OCI-LY7 (cell line): ENCODE results near the gene COLEC12. TPM values are rescaled to one million over a fixed set of nuclear protein-coding genes. Genes with fewer than 3 reads are reported as not detected.

Experiments
- BruUV-seq: library from RNA; stranded (reverse); fragments of 400-500 nt; replicated peaks from 2 replicates; lab custom pipeline; 2021; lab: Mats Ljungman, UMichigan
- CTCF ChIA-PET: fragments of 300-600 bp; sonication (Branson Sonifier 250); formaldehyde crosslinking; loops from one replicate; lab custom pipeline; 2022; ENCODE audit warnings: antibody characterized with exemption; ENCODE audit not compliant: unreplicated experiment; lab: Charles Lee
- POLR2A ChIA-PET: fragments of 300-600 bp; sonication (Branson Sonifier 250); formaldehyde crosslinking; loops from one replicate; lab custom pipeline; 2022; ENCODE audit warnings: antibody characterized with exemption; lab: Charles Lee
- DNase-seq: peaks from one replicate; pipeline ENCODE4 v3.0.0-alpha.2; 2015; ENCODE audit warnings: low spot score
- H2AFZ ChIP-seq: fragments of 200-600 bp; sonication (generic), shearing (Covaris generic); 2 replicates; pipeline ENCODE4 v1.6.1; 2014; ENCODE audit warnings: mild to moderate bottlenecking, antibody characterized with exemption, low read length, moderate library complexity
- H3K27ac ChIP-seq: fragments of 200-600 bp; sonication (generic); 2 replicates; pipeline ENCODE4 v1.5.1; 2014; ENCODE audit warnings: mixed run types, low read depth, mild to moderate bottlenecking, moderate library complexity, low read length, inconsistent platforms; ENCODE audit not compliant: poor library complexity, severe bottlenecking
- H3K36me3 ChIP-seq: fragments of 200-600 bp; sonication (generic); 2 replicates; pipeline ENCODE4 v1.6.1; 2014; ENCODE audit warnings: mild to moderate bottlenecking, antibody characterized with exemption, low read length, moderate library complexity, mixed read lengths; ENCODE audit not compliant: insufficient read depth
- H3K4me1 ChIP-seq: fragments of 200-600 bp; sonication (generic); 2 replicates; pipeline ENCODE4 v1.5.1; 2014; ENCODE audit warnings: mild to moderate bottlenecking, low read length; ENCODE audit not compliant: insufficient read depth, poor library complexity, severe bottlenecking
- H3K4me2 ChIP-seq: fragments of 200-600 bp; sonication (generic); 2 replicates; pipeline ENCODE4 v1.6.1; 2014; ENCODE audit warnings: mild to moderate bottlenecking, low read length
- H3K4me3 ChIP-seq: fragments of 200-600 bp; sonication (generic); 2 replicates; pipeline ENCODE4 v1.5.1; 2014; ENCODE audit warnings: mild to moderate bottlenecking, low read depth, low read length; ENCODE audit not compliant: poor library complexity, severe bottlenecking
- H3K79me2 ChIP-seq: fragments of 200-600 bp; sonication (generic); 2 replicates; pipeline ENCODE4 v1.6.1; 2016; ENCODE audit warnings: low read depth, mild to moderate bottlenecking, low read length, moderate library complexity, mixed read lengths; ENCODE audit not compliant: insufficient read depth
- H3K9me2 ChIP-seq: fragments of 200-600 bp; sonication (generic); 2 replicates; pipeline ENCODE4 v1.6.1; 2016; ENCODE audit warnings: mild to moderate bottlenecking, low read length, mixed read lengths; ENCODE audit not compliant: insufficient read depth
- H3K9me3 ChIP-seq: fragments of 200-600 bp; sonication (generic); 2 replicates; pipeline ENCODE4 v1.6.1; 2014; ENCODE audit warnings: mild to moderate bottlenecking, mixed run types, low read length, mixed read lengths
- H4K20me1 ChIP-seq: fragments of 200-600 bp; sonication (generic); 2 replicates; pipeline ENCODE4 v1.6.1; 2014; ENCODE audit warnings: mild to moderate bottlenecking, antibody characterized with exemption, low read length, moderate library complexity, mixed read lengths; ENCODE audit not compliant: insufficient read depth
- EZH2phosphoT487 ChIP-seq: fragments of 200-600 bp; sonication (generic); IDR thresholded peaks from 2 replicates; pipeline ENCODE4 v1.6.1; 2018; ENCODE audit warnings: low read depth, borderline replicate concordance, mild to moderate bottlenecking, mixed run types, antibody characterized with exemption, low read length, moderate library complexity, mixed read lengths
- intact Hi-C: fragments of 100-400 bp; cut with micrococcal nuclease; formaldehyde crosslinking; loops from one replicate; pipeline ENCODE4 v1.10.0; 2022; ENCODE audit not compliant: unreplicated experiment
- total RNA-seq, 2 experiments: library from RNA; depleted of rRNA in 1 of 2; stranded (reverse); fragments of >200 nt in 1 of 2; shearing (Covaris generic) in 1 of 2; gene quantifications; 2 replicates each; pipeline ENCODE4 v1.2.3, GENCODE V29; 2014 to 2022
- TF ChIP-seq, protein P1 (sequence below): fragments of 200-600 bp; sonication (generic); conservative IDR thresholded peaks from 2 replicates; pipeline ENCODE4 v1.5.1; 2014; ENCODE audit warnings: mild to moderate bottlenecking, antibody characterized with exemption, low read length, moderate library complexity, mixed read lengths

COLEC12 gene
- total RNA-seq, 2 experiments from 2014 or later: not detected

DNA sequence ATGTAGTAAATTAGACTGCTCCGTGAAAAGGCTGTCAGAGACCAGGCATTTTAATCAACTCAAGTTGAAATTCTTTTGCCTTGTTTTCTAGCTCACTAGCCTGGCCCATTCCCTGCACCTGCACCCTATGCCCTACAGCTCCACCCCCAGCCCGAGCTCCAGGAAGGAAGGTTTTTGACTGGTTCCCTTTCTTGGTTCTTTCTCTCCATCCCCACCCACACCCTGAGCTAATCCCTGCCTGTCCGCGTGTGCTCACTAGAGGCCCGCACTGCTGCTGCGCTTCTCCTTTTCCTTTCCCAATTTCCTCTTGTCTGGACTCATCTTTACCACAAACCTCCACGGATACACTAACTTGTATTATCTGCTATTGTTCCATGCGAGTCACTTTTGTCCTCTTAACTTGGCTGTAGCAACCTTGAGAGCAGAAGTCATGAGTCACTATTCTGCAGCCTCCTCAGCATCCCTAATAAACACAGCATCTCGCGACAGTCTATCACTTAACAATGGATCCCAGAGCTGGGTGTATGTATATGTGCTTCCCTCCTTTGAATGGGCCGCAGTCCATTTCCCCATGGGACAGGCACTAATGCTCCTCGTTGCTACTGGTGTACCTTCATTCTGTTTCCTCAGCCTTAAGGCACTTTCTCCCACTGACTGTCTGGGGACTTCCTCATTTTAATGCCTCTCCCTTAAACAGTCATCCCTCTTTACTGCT is 36.5 kb downstream of the COLEC12 start:
- Histone ChIP-seq H2AFZ (no peak overlapping the region), H3K4me3 (no peak overlapping the region), H3K4me2 (no peak overlapping the region), H3K79me2 (no peaks in the 10 kb centered on the region), H3K4me1 (no peaks in the 10 kb centered on the region), H3K27ac (no peak overlapping the region), H3K36me3 (no peaks in the 10 kb centered on the region), H3K9me2 (no peaks in the 10 kb centered on the region), H4K20me1 (no peaks in the 10 kb centered on the region), H3K9me3 (no peaks in the 10 kb centered on the region)
- intact Hi-C loops: no loop called here
- CTCF ChIA-PET: no interaction called here
- BruUV-seq: no TSS peak
- POLR2A ChIA-PET: interaction anchor here (0.5 kb wide), 1 partner anchor 58 kb away, joined by 4 read pairs; no protein-coding TSS in a partner anchor
- no peak for DNase-seq
- TF ChIP-seq, protein P1, sequence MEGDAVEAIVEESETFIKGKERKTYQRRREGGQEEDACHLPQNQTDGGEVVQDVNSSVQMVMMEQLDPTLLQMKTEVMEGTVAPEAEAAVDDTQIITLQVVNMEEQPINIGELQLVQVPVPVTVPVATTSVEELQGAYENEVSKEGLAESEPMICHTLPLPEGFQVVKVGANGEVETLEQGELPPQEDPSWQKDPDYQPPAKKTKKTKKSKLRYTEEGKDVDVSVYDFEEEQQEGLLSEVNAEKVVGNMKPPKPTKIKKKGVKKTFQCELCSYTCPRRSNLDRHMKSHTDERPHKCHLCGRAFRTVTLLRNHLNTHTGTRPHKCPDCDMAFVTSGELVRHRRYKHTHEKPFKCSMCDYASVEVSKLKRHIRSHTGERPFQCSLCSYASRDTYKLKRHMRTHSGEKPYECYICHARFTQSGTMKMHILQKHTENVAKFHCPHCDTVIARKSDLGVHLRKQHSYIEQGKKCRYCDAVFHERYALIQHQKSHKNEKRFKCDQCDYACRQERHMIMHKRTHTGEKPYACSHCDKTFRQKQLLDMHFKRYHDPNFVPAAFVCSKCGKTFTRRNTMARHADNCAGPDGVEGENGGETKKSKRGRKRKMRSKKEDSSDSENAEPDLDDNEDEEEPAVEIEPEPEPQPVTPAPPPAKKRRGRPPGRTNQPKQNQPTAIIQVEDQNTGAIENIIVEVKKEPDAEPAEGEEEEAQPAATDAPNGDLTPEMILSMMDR: no peak
- TF ChIP-seq EZH2phosphoT487: no peak

DNA sequence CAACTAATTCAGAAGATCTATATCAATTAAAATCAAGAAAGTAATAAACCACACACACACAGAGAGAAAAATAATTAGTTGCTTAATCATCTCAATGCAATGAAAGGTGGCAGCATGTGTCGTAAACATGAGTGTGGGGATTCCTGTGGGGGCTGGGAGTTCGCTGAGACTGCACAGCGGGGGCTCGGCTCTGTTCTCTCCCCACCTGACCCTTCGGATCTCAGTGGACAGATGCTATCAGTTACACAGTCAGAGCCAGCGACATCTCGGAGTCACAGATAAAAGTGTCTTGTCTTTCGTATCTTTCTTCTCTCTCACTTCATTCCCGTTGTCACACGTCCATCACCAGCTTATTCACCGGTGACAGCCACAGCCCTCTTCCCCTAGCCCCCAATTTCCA is 37.1 kb downstream of the COLEC12 start:
- ChIA-PET CTCF (no interaction called here), POLR2A (interaction anchor here (0.5 kb wide), 1 partner anchor 58 kb away, joined by 4 read pairs; no protein-coding TSS in a partner anchor)
- no peak overlapping the region for H2AFZ ChIP-seq

More for the DNA sequence above, 37.1 kb downstream of the COLEC12 start:
- Histone ChIP-seq H3K36me3 (no peaks in the 10 kb centered on the region), H3K79me2 (no peaks in the 10 kb centered on the region), H3K9me2 (no peaks in the 10 kb centered on the region), H3K4me2 (no peak overlapping the region), H3K4me3 (no peak overlapping the region), H3K4me1 (no peaks in the 10 kb centered on the region), H3K9me3 (no peaks in the 10 kb centered on the region), H3K27ac (no peak overlapping the region), H4K20me1 (no peaks in the 10 kb centered on the region)
- TF ChIP-seq, protein P1: no peak
- no peak for TF ChIP-seq EZH2phosphoT487
- DNase-seq: no peak
- intact Hi-C loops: no loop called here
- no TSS peak for BruUV-seq
